ENCODE data around the gene SNX21. TPM values are rescaled to one million over a fixed set of nuclear protein-coding genes. Genes with fewer than 3 reads are reported as not detected.
A peak's percentile ranks its signal among the peaks of the same experiment; 100 is the strongest.

Gene SNX21
- polyA plus RNA-seq, 2 of the 4 experiments (the other 2 are of a cell fraction), result 4.0 to 7.0 TPM

GRCh38 chr20:45821947-45822346 lies 11.7 kb upstream of the SNX21 start:
- ATAC-seq (no peak), FAIRE-seq (no peak), DNase-seq (ENCODE audit: low read depth in 1 of 2, low spot score in 1 of 2) (no peak)
- Histone ChIP-seq H3K27ac (no peak overlapping the region), H3K9me3 (no peaks in the 10 kb centered on the region), H3K4me3 (no peak overlapping the region), H3K4me1 (peaks cover 21% of the 10 kb centered on the region), H3K4me2 (no peak overlapping the region)
- no peak for TF ChIP-seq SMC3 (IDR thresholded peaks at IDR 0.05)
- no peak for TF ChIP-seq ZNF302 (CRISPR knock-in tag; IDR thresholded peaks at IDR 0.05)
- no peak for TF ChIP-seq ZC3H11A (IDR thresholded peaks at IDR 0.05)
- TF ChIP-seq CBX8 (IDR thresholded peaks at IDR 0.05), result no peak
- TF ChIP-seq BCL3 (IDR thresholded peaks at IDR 0.05), result no peak
- no peak for TF ChIP-seq ZFP36 (IDR thresholded peaks at IDR 0.05; ENCODE audit: borderline replicate concordance, partially characterized antibody)
- no peak for TF ChIP-seq FOSB (CRISPR knock-in tag; IDR thresholded peaks at IDR 0.05)
- no peak for TF ChIP-seq TP53 (CRISPR knock-in tag; IDR thresholded peaks at IDR 0.05)
- no peak for TF ChIP-seq HEYL (CRISPR knock-in tag; IDR thresholded peaks at IDR 0.05)
- TF ChIP-seq HMGXB4 (CRISPR knock-in tag; IDR thresholded peaks at IDR 0.05; ENCODE audit: borderline replicate concordance), result no peak
- no peak for TF ChIP-seq MAFK (IDR thresholded peaks at IDR 0.05; ENCODE audit: partially characterized antibody)
- TF ChIP-seq MAZ (IDR thresholded peaks at IDR 0.05; ENCODE audit: borderline replicate concordance, low read depth, low read length), result no peak
- TF ChIP-seq MAX (IDR thresholded peaks at IDR 0.05), result no peak
- no peak for TF ChIP-seq ATOH8 (CRISPR knock-in tag; IDR thresholded peaks at IDR 0.05; ENCODE audit: low read depth)
- CTCF ChIA-PET, result interaction anchor here (0.7 to 1.7 kb wide), 9 partner anchors 8 to 920 kb away, joined by 3 to 6 read pairs (median 3); partner anchors contain the start of gene ZSWIM1
- POLR2A ChIA-PET, result interaction anchor here (1.5 kb wide), 1 partner anchor 9 kb away, joined by 3 read pairs; no protein-coding TSS in a partner anchor
- WGBS (ENCODE audit: missing lambda C conversion rate), result 52% methylated on average over 2 of the region's 2 CpGs

- TF ChIP-seq SREBF2 (IDR thresholded peaks at IDR 0.05) (no peak), HEYL (CRISPR knock-in tag; IDR thresholded peaks at IDR 0.05) (no peak), NR3C1 (IDR thresholded peaks at IDR 0.05) (no peak), ZC3H11A (IDR thresholded peaks at IDR 0.05) (no peak), HDAC2 (IDR thresholded peaks at IDR 0.05) (no peak), EP300 (IDR thresholded peaks at IDR 0.05) (no peak), E2F6 (IDR thresholded peaks at IDR 0.05; ENCODE audit: borderline replicate concordance, low read depth) (no peak), GATA3 (IDR thresholded peaks at IDR 0.05; ENCODE audit: borderline replicate concordance) (no peak), ZSCAN20 (CRISPR knock-in tag; IDR thresholded peaks at IDR 0.05) (no peak), CBX8 (IDR thresholded peaks at IDR 0.05) (no peak), PHF8 (IDR thresholded peaks at IDR 0.05; ENCODE audit: borderline replicate concordance, low read depth) (no peak), KDM1A (IDR thresholded peaks at IDR 0.05; ENCODE audit: low read depth) (no peak), HOXB13 (CRISPR knock-in tag; IDR thresholded peaks at IDR 0.05; ENCODE audit: low read depth) (no peak)
- H3K4me2 ChIP-seq, result peak overlapping the region; percentile 23; the same call in 1 of the 3 replicates
- no peak overlapping the region for H3K4me3 ChIP-seq
- FAIRE-seq (no peak), DNase-seq (ENCODE audit: low read depth in 1 of 2, low spot score in 1 of 2) (no peak), ATAC-seq (peak; percentile 58 to 62)
- H3K9me3 ChIP-seq, result no peaks in the 10 kb centered on the region
- CTCF ChIA-PET, result interaction anchor here (0.9 to 1.7 kb wide), 5 partner anchors 9 to 163 kb away, joined by 3 to 6 read pairs (median 5); no protein-coding TSS in a partner anchor
- peaks cover 12% of the 10 kb centered on the region for H3K4me1 ChIP-seq
- 38% methylated on average over 9 of the region's 24 CpGs for WGBS (ENCODE audit: missing lambda C conversion rate)
- no peak overlapping the region for H3K27ac ChIP-seq
- POLR2A ChIA-PET, result interaction anchor here (0.9 to 1.5 kb wide), 2 partner anchors 10 to 58 kb away, joined by 3 read pairs; partner anchors contain the start of gene ZSWIM1
Observed at GRCh38 chr20:45822857-45823256, 10.7 kb upstream of the SNX21 start.

Measured in A549 (cell line).